ENCODE measurements around the gene PRKCE. TPM values are rescaled to one million over a fixed set of nuclear protein-coding genes. Genes with fewer than 3 reads are reported as not detected.
"Not testable (repeated sequence)": the region's sequence is repeated elsewhere in the genome, so short reads cannot be mapped to it uniquely, and the experiment has no call there.

PRKCE gene
- total RNA-seq, 1 donor from 2014 or later, result 11.7 TPM

DNA sequence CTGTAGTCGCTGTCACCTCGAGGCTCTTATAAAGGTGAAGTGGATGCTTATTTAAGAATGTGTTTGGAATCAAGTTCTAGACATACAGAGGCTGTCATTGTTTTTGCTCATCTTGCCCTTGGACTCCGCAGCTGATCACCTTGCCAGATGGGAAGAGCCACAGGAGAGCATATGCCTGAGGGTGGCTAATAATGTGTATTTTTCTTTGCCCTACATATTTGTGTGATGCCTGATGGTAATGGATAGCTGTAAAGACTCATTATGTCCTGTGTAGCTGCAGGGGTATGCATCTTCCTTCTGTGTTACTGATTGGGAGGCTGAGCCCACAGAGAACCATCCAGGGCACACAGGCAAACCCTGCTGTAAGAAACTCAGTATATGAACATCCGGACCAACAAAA is 61.7 kb downstream of the PRKCE start:
- intact Hi-C loops (cut with micrococcal nuclease), result no loop called here
- no peak overlapping the region for H3K4me3 Mint-ChIP-seq
- H3K4me1 Mint-ChIP-seq (ENCODE audit: low read depth), result no peaks in the 10 kb centered on the region
- no peak overlapping the region for H3K27ac Mint-ChIP-seq
- H3K36me3 Mint-ChIP-seq (ENCODE audit: low read depth), result no peaks in the 10 kb centered on the region
- no peak for DNase-seq (ENCODE audit: low spot score)
- H3K27me3 Mint-ChIP-seq (ENCODE audit: insufficient read depth), result no peaks in the 10 kb centered on the region
- H3K9me3 Mint-ChIP-seq, result no peaks in the 10 kb centered on the region

DNA sequence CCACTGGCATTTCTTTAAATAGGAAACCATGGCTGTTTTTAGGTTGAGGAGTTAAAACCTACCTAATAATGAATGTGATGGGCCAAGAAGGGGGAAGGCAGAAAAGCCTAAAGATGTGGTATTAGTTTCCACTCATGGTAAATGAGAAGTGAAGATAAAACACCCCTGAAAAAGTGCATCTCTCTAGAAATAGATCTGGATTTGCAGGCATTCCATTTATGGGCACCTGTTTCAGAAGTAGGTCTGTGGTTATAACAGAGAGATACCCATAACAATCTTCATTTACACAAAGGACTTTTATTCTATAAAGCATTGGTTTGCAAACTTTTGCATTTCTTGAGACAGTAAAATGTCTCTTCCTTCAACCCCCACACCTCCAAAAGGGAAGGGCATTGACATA is 62.1 kb downstream of the PRKCE start:
- no peaks in the 10 kb centered on the region for H3K27me3 Mint-ChIP-seq (ENCODE audit: insufficient read depth)
- no peak overlapping the region for H3K4me3 Mint-ChIP-seq
- H3K4me1 Mint-ChIP-seq (ENCODE audit: low read depth), result no peaks in the 10 kb centered on the region
- H3K9me3 Mint-ChIP-seq, result no peaks in the 10 kb centered on the region
- no peak overlapping the region for H3K27ac Mint-ChIP-seq
- DNase-seq (ENCODE audit: low spot score), result no peak
- H3K36me3 Mint-ChIP-seq (ENCODE audit: low read depth), result no peaks in the 10 kb centered on the region
- intact Hi-C loops (cut with micrococcal nuclease), result no loop called here

DNA sequence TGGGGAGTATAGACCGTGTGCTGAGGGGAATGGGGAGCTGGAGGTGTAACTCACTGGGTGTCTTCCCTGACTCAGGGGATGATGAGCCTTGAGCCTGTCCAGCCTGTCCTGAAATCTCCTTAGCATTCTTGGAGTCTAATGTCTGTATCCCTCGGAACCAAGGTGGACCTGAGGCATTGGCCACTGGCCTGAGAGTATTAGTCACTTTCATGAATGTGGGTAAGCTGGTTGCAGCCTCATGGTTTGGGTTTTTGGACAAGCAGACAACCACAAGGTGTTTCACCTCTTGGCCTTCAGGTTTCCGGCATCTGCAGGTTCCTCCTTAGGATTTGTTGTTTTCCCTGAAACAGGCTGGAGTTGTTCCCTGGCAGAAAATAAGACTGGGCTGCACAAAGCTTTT is 63.2 kb downstream of the PRKCE start:
- intact Hi-C loops (cut with micrococcal nuclease), result no loop called here
- Mint-ChIP-seq H3K27ac (no peak overlapping the region), H3K4me1 (ENCODE audit: low read depth) (no peaks in the 10 kb centered on the region), H3K27me3 (ENCODE audit: insufficient read depth) (no peaks in the 10 kb centered on the region), H3K36me3 (ENCODE audit: low read depth) (no peaks in the 10 kb centered on the region), H3K4me3 (no peak overlapping the region), H3K9me3 (no peaks in the 10 kb centered on the region)
- no peak for DNase-seq (ENCODE audit: low spot score)

DNA sequence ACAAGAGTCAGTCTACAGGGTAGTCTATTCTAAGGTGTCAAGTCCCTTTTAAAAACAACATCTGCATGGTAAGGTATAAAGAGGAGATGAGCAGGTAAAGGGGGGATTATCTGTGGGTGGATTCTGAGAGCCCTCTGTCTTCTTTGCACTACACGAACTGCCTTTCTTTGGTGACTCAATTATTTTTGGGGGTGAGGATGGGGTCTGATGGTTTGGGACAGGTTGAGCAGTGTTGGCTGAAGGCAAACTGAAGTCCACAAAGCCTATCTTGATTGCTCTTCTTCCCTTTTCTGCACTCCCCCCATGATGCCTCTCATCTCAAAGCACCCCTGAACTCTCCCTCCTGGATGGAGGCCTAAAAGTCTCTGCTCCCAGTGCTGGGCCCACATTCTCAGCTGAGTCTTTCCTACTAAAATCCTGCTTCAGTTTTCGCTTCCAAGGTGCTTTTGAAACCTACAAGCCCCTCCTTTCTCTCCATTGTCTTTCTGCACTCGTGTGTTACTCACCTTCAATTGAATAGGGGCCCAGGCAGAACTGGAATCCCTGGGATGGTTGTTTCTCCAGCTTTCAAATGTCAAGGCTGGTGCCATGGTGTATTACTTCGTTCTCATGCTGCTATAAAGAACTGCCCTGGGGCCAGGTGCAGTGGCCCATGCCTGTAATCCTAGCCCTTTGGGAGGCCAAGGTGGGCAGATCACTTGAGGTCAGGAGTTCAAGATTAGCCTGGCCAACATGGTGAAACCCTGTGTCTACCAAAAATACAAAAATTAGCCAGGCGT is 64.3 kb downstream of the PRKCE start:
- Mint-ChIP-seq H3K36me3 (ENCODE audit: low read depth) (no peaks in the 10 kb centered on the region), H3K27ac (no peak overlapping the region), H3K9me3 (no peaks in the 10 kb centered on the region), H3K4me1 (ENCODE audit: low read depth) (no peaks in the 10 kb centered on the region), H3K27me3 (ENCODE audit: insufficient read depth) (no peaks in the 10 kb centered on the region), H3K4me3 (no peak overlapping the region)
- DNase-seq (ENCODE audit: low spot score), result no peak
- intact Hi-C loops (cut with micrococcal nuclease), result no loop called here

DNA sequence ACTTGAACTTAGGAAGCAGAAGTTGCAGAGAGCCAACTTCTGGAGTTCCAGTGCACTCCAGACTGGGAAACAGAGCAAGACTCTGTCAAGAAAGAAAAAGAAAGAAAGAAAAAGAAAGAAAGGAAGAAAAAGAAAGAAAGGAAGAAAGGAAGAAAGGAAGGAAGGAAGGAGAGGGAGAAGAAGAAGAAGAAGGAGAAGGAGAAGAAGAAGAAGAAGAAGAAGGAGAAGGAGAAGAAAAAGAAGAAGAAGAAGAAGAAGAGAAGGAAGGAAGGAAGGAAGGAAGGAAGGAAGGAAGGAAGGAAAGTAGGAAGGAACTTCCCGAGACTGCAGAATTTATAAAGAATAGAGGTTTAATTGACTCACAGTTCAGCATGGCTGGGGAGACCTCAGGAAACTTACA is 65.0 kb downstream of the PRKCE start:
- DNase-seq (ENCODE audit: low spot score); H3K9me3 Mint-ChIP-seq; H3K4me3 Mint-ChIP-seq; H3K36me3 Mint-ChIP-seq (ENCODE audit: low read depth); intact Hi-C loops (cut with micrococcal nuclease); H3K27ac Mint-ChIP-seq; H3K4me1 Mint-ChIP-seq (ENCODE audit: low read depth); H3K27me3 Mint-ChIP-seq (ENCODE audit: insufficient read depth): not testable (repeated sequence)

DNA sequence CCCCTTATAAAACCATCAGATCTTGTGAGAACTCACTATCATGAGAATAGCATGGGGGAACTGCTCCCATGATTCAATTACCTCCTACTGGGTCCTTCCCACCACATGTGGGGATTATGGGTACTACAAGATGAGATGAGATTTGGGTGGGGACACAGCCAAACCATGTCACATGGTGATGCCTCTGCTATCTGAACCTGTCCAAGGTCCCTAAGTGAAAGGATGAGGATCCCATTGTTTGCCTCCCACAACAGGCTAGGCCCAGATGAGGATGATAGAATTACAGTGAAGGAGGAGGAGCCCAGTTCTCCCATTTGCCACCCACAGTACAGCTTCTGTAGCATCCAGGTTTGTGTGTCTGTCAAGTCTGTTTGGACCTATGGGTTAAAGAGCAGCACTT is 65.4 kb downstream of the PRKCE start:
- no peak for DNase-seq (ENCODE audit: low spot score)
- Mint-ChIP-seq H3K9me3 (no peaks in the 10 kb centered on the region), H3K4me1 (ENCODE audit: low read depth) (no peaks in the 10 kb centered on the region), H3K36me3 (ENCODE audit: low read depth) (no peaks in the 10 kb centered on the region), H3K27me3 (ENCODE audit: insufficient read depth) (no peaks in the 10 kb centered on the region), H3K4me3 (no peak overlapping the region), H3K27ac (no peak overlapping the region)
- intact Hi-C loops (cut with micrococcal nuclease), result no loop called here

DNA sequence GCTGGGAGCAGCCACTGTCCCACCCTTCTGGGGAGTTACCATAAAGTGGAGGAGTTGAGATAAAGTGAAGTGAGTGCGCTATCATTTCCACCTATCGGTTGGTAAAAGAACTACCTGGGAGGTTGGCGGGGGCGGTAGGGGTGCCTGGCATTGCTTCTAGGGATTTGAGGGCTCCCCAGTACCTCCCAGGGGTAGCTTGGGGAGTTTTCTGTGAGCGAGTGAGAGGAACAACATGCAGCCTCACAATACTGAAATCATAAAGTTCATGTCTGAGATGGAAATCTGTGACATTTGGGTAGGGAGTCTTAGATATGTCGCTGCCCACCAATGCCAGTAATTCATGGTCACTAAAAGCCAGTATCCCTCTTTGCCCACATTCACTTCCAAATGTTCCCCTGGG is 68.7 kb downstream of the PRKCE start:
- H3K36me3 Mint-ChIP-seq (ENCODE audit: low read depth), result no peaks in the 10 kb centered on the region
- no peak overlapping the region for H3K27ac Mint-ChIP-seq
- intact Hi-C loops (cut with micrococcal nuclease), result no loop called here
- H3K4me1 Mint-ChIP-seq (ENCODE audit: low read depth), result peaks cover 15% of the 10 kb centered on the region
- no peak for DNase-seq (ENCODE audit: low spot score)
- no peaks in the 10 kb centered on the region for H3K9me3 Mint-ChIP-seq
- H3K4me3 Mint-ChIP-seq, result no peak overlapping the region
- no peaks in the 10 kb centered on the region for H3K27me3 Mint-ChIP-seq (ENCODE audit: insufficient read depth)

DNA sequence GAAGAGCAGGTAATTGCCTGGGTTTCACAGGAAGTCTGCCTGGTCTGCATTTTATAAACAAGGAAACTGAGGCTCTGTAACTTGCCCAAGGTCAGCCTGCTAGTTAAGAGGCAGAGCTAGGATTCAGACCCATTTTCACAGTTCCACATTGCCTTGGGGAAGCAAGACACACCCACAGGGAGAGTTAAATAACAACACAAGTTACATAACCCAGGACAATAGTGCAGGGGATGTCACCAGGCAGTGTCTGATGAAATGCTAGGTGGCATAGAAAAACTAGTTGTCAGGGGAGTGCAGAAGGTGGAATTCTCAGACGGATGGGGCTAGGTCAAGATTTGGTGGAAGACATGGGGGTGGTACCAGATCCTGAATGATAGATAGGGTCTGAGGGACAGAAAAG is 69.7 kb downstream of the PRKCE start:
- no peak for DNase-seq (ENCODE audit: low spot score)
- Mint-ChIP-seq H3K4me3 (no peak overlapping the region), H3K9me3 (no peaks in the 10 kb centered on the region), H3K4me1 (ENCODE audit: low read depth) (peaks cover 16% of the 10 kb centered on the region), H3K27me3 (ENCODE audit: insufficient read depth) (no peaks in the 10 kb centered on the region), H3K27ac (no peak overlapping the region), H3K36me3 (ENCODE audit: low read depth) (no peaks in the 10 kb centered on the region)
- intact Hi-C loops (cut with micrococcal nuclease), result no loop called here

DNA sequence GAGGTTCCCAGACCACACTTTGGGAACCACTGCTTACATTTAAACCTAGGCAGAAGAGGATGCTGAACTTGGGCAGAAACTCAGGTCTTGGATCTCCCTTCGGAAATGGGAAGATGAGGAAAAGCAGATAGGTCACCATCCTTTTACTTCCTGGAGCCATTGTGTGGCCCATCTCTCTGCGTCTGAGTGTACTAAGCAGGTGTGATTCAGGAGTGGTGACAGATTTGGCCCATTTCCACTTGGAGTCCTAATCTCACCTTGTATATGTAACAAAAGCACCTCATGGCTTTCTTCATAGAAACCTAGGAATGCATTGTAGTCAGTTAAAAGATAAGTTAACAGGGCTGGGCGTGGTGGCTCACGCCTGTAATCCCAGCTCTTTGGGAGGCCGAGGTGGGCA is 71.0 kb downstream of the PRKCE start:
- no peak overlapping the region for H3K4me3 Mint-ChIP-seq
- H3K36me3 Mint-ChIP-seq (ENCODE audit: low read depth), result no peaks in the 10 kb centered on the region
- no peaks in the 10 kb centered on the region for H3K9me3 Mint-ChIP-seq
- DNase-seq (ENCODE audit: low spot score), result no peak
- intact Hi-C loops (cut with micrococcal nuclease), result no loop called here
- no peaks in the 10 kb centered on the region for H3K27me3 Mint-ChIP-seq (ENCODE audit: insufficient read depth)
- H3K4me1 Mint-ChIP-seq (ENCODE audit: low read depth), result peaks cover 16% of the 10 kb centered on the region
- H3K27ac Mint-ChIP-seq, result no peak overlapping the region

DNA sequence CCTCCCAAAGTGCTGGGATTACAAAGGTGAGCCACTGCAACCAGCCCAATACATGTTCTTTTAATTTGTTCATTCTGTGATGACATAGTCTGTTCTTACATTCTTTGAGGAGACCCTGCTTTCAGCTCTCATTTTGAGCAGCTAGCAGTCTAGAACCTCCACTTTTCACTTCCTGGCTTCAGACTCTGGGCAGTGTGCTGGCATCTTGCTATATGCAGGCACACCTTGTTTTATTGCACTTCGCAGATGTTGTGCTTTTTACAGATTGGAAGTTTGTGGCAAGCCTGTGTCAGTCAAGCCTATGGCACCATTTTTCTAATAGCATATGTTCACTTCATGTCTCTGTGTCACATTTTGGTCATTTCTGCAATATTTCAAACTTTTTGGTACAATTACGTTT is 72.4 kb downstream of the PRKCE start:
- Mint-ChIP-seq H3K27me3 (ENCODE audit: insufficient read depth) (peaks cover under 1% of the 10 kb centered on the region), H3K4me1 (ENCODE audit: low read depth) (peaks cover 16% of the 10 kb centered on the region), H3K36me3 (ENCODE audit: low read depth) (no peaks in the 10 kb centered on the region), H3K9me3 (no peaks in the 10 kb centered on the region), H3K4me3 (no peak overlapping the region), H3K27ac (no peak overlapping the region)
- no peak for DNase-seq (ENCODE audit: low spot score)
- intact Hi-C loops (cut with micrococcal nuclease), result no loop called here

DNA sequence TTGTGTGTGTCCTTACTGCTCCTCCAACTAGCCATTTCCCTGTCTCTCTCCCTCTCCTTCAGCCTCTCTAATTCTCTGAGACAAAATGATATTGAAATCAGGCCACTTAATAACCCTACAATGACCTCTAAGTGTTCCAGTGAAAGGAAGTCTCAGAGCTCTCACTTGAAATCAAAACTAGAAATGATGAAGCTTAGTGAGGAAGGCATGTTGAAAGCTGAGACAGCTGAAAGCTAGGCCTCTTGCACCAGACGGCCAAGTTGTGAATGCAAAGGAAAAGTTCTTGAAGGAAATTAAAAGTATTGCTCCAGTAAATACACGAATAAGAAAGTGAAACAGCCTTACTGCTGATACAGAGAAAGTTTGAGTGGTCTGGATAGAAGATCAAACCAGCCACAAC is 72.9 kb downstream of the PRKCE start:
- H3K4me1 Mint-ChIP-seq (ENCODE audit: low read depth), result peaks cover 16% of the 10 kb centered on the region
- H3K36me3 Mint-ChIP-seq (ENCODE audit: low read depth), result no peaks in the 10 kb centered on the region

DNA sequence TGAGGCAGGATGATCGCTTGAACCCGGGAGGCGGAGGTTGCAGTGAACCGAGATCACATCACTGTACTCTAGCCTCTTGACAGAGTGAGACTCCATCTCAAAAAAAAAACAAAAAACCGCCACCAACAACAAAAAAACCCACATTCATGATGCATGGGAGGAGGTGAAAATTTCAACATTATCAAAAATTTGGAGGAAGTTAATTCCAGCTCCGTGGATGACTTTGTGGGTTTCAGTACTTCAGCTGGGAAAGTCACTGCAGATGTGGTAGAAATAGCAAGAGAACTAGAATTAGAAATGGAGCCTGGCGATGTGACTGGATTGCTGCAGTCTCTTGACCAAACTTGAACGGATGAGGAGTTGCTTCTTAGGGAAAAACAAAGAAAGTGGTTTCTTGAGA is 74.3 kb downstream of the PRKCE start:
- Mint-ChIP-seq H3K36me3 (ENCODE audit: low read depth) (no peaks in the 10 kb centered on the region), H3K27ac (no peak overlapping the region), H3K27me3 (ENCODE audit: insufficient read depth) (peaks cover 3% of the 10 kb centered on the region), H3K4me1 (ENCODE audit: low read depth) (peaks cover 16% of the 10 kb centered on the region), H3K4me3 (no peak overlapping the region), H3K9me3 (no peaks in the 10 kb centered on the region)
- intact Hi-C loops (cut with micrococcal nuclease), result no loop called here
- DNase-seq (ENCODE audit: low spot score), result no peak

More for the DNA sequence above, 72.9 kb downstream of the PRKCE start:
- Mint-ChIP-seq H3K27ac (no peak overlapping the region), H3K9me3 (no peaks in the 10 kb centered on the region), H3K27me3 (ENCODE audit: insufficient read depth) (peaks cover 3% of the 10 kb centered on the region), H3K4me3 (no peak overlapping the region)
- no peak for DNase-seq (ENCODE audit: low spot score)
- intact Hi-C loops (cut with micrococcal nuclease), result no loop called here

DNA sequence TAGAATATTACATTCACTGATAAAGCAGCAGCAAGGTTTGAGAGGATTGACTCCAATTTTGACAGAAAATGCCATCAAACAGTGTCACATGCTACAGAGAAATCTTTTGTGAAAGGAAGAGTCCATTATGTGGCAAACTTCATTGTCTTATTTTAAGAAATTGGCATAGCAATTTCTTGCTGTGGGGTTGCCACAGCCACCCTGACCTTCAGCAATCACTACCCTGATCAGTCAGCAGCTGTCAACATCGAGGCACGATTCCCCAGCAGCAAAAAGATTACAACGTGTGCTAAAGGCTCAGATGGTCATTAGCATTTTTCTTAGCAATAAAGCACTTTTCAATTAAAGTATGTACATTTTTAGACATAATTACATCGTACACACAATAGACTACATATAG is 74.7 kb downstream of the PRKCE start:
- intact Hi-C loops (cut with micrococcal nuclease), result no loop called here
- peaks cover 16% of the 10 kb centered on the region for H3K4me1 Mint-ChIP-seq (ENCODE audit: low read depth)
- no peak overlapping the region for H3K27ac Mint-ChIP-seq
- H3K9me3 Mint-ChIP-seq, result no peaks in the 10 kb centered on the region
- H3K4me3 Mint-ChIP-seq, result no peak overlapping the region
- H3K36me3 Mint-ChIP-seq (ENCODE audit: low read depth), result no peaks in the 10 kb centered on the region
- peaks cover 3% of the 10 kb centered on the region for H3K27me3 Mint-ChIP-seq (ENCODE audit: insufficient read depth)
- DNase-seq (ENCODE audit: low spot score), result no peak

DNA sequence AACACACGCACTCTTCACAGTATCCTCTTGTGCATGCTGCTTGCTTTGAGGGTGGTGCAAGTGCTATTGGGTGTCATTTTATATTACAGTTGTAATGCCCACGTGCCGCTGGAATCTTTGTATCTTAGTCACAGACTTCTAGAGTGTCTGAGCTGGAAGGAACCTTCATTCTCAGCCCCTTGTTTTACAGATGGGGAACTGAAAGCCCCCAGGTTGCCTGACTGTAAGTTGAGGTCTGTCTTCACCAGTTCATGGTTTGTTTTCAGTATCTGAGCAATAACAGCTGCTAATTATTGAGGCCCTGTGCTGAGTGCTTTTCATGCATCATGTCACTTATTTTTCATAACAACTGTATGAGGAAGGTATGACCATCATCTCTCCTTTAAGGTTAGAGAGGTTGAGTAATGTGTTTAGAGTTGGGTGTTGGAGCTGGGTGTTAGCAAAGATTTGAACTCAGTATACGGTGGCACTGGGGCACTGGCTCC is 77.0 kb downstream of the PRKCE start:
- Mint-ChIP-seq H3K4me1 (ENCODE audit: low read depth) (peaks cover 16% of the 10 kb centered on the region), H3K27ac (no peak overlapping the region), H3K9me3 (no peaks in the 10 kb centered on the region), H3K36me3 (ENCODE audit: low read depth) (no peaks in the 10 kb centered on the region), H3K27me3 (ENCODE audit: insufficient read depth) (peaks cover 3% of the 10 kb centered on the region), H3K4me3 (no peak overlapping the region)
- intact Hi-C loops (cut with micrococcal nuclease), result no loop called here
- no peak for DNase-seq (ENCODE audit: low spot score)

Measured in activated T-helper 1 cell treated with anti-CD3 and anti-CD28 coated beads, Interleukin-12 subunit alpha, Interleukin-12 subunit beta, Interleukin-2, Interleukin-4 antibody, amounts not matched to agents 30 ng/mL and 10 ng/mL and 1 ng/mL, durations not matched to agents 14 hours and 24 hours and 36 hours (primary cell).